ENCODE results near the gene GABRB3.

Gene GABRB3

DNA sequence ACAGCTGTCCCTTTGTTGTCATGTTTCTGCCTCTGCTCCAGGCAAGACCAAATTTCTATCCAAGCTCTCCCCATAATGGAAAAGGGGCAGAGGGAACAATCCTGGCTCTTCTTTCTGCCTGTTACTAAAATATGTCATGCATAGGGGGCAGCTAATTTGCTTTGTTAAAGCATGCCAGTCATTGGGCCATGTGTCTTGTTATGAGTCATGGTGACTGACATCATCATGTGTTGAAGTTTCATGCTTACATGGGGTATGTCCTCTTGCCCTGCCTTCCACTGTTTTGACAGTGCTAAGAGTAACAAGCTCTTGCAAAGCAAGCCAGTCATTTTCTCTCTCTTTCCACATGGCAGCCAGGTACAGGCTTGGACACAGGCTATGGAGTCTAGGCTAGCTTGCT is 268.9 kb downstream of the GABRB3 start:
- no peak for DNase-seq (ENCODE audit: low spot score)
- TF ChIP-seq, protein P1, sequence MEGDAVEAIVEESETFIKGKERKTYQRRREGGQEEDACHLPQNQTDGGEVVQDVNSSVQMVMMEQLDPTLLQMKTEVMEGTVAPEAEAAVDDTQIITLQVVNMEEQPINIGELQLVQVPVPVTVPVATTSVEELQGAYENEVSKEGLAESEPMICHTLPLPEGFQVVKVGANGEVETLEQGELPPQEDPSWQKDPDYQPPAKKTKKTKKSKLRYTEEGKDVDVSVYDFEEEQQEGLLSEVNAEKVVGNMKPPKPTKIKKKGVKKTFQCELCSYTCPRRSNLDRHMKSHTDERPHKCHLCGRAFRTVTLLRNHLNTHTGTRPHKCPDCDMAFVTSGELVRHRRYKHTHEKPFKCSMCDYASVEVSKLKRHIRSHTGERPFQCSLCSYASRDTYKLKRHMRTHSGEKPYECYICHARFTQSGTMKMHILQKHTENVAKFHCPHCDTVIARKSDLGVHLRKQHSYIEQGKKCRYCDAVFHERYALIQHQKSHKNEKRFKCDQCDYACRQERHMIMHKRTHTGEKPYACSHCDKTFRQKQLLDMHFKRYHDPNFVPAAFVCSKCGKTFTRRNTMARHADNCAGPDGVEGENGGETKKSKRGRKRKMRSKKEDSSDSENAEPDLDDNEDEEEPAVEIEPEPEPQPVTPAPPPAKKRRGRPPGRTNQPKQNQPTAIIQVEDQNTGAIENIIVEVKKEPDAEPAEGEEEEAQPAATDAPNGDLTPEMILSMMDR (IDR thresholded peaks at IDR 0.05; ENCODE audit: extremely low read depth, missing control alignments), result no peak
